Measurements from ENCODE around the gene ARMC10. TPM values are rescaled to one million over a fixed set of nuclear protein-coding genes. Genes with fewer than 3 reads are reported as not detected.
"Not testable (repeated sequence)": the region's sequence is repeated elsewhere in the genome, so short reads cannot be mapped to it uniquely, and the experiment has no call there.

The ARMC10 gene
- total RNA-seq, 1 donor from 2014 or later, result 27.5 TPM

DNA sequence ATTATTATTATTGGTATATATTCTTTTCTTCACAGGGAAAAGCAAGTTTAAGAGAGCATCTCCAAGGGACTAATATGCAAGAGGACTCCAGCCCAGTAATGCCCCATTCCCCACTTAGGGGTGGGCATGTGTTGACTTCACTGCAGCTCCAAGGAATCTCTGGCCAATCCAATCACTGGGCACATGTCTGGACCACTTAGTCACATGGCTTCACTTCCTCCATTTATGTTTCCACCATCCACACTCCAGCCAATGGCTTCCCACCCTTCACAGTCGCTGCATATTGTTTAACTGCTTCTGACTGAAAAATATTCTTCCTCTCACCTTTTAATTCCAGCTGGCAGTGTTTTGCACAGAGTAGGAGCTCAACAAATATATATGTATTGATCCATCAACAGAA lies 43.9 kb upstream of the ARMC10 start:
- H3K4me1 Mint-ChIP-seq (ENCODE audit: low read depth, unreplicated experiment), result peaks cover 1% of the 10 kb centered on the region
- no peaks in the 10 kb centered on the region for H3K4me1 ChIP-seq (ENCODE audit: insufficient read depth, low read length)
- H3K27me3 Mint-ChIP-seq (ENCODE audit: low read depth, unreplicated experiment), result no peaks in the 10 kb centered on the region
- H4K20me1 ChIP-seq (ENCODE audit: insufficient read depth, low read length), result no peaks in the 10 kb centered on the region
- H3K9ac ChIP-seq (ENCODE audit: low read length), result no peak overlapping the region
- no peaks in the 10 kb centered on the region for H3K9me3 ChIP-seq (ENCODE audit: insufficient read depth, low read depth, low read length)
- no peak overlapping the region for H3K27ac ChIP-seq (ENCODE audit: low read depth, low read length)
- no peaks in the 10 kb centered on the region for H3K27me3 ChIP-seq (ENCODE audit: insufficient read depth, low read length)
- no peak overlapping the region for H3K4me3 ChIP-seq (ENCODE audit: insufficient read depth, low read depth, low read length)
- no peak for TF ChIP-seq EZH2 (IDR thresholded peaks at IDR 0.05; ENCODE audit: insufficient read depth, low read length)
- TF ChIP-seq, protein P1, sequence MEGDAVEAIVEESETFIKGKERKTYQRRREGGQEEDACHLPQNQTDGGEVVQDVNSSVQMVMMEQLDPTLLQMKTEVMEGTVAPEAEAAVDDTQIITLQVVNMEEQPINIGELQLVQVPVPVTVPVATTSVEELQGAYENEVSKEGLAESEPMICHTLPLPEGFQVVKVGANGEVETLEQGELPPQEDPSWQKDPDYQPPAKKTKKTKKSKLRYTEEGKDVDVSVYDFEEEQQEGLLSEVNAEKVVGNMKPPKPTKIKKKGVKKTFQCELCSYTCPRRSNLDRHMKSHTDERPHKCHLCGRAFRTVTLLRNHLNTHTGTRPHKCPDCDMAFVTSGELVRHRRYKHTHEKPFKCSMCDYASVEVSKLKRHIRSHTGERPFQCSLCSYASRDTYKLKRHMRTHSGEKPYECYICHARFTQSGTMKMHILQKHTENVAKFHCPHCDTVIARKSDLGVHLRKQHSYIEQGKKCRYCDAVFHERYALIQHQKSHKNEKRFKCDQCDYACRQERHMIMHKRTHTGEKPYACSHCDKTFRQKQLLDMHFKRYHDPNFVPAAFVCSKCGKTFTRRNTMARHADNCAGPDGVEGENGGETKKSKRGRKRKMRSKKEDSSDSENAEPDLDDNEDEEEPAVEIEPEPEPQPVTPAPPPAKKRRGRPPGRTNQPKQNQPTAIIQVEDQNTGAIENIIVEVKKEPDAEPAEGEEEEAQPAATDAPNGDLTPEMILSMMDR (IDR thresholded peaks at IDR 0.05; ENCODE audit: insufficient read depth, low read depth, low read length), result no peak
- no peak for FAIRE-seq
- no peak overlapping the region for H3K4me3 Mint-ChIP-seq (ENCODE audit: unreplicated experiment)
- H3K36me3 Mint-ChIP-seq (ENCODE audit: low read depth, unreplicated experiment), result peaks cover 1% of the 10 kb centered on the region
- DNase-seq (ENCODE audit: low read depth), result no peak
- H3K9me3 Mint-ChIP-seq (ENCODE audit: unreplicated experiment), result peaks cover 2% of the 10 kb centered on the region
- no peak overlapping the region for H2AFZ ChIP-seq (ENCODE audit: low read depth, low read length)
- no peaks in the 10 kb centered on the region for H3K79me2 ChIP-seq (ENCODE audit: insufficient read depth, low read length)
- H3K4me2 ChIP-seq (ENCODE audit: low read length), result no peak overlapping the region
- H3K27ac Mint-ChIP-seq (ENCODE audit: unreplicated experiment), result no peak overlapping the region
- H3K36me3 ChIP-seq (ENCODE audit: insufficient read depth, low read length), result no peaks in the 10 kb centered on the region

DNA sequence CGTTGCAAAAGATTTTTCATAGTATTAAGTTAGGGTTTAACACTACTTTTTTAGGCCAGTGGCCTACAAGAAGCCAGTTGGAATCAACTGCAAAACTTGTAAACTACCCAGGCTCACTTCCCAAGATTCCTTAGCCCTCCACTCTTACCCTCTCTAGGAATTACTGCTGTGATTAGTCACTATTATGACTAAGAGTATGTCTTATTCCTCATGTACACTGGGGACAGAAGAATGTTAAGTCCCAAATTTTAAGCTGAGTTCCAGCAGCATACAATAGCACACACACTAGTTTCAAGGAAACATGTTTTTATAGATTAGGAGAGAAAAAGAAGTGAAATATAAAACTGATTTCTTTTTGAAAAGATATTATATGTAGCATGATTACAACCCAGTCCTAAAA lies 43.2 kb upstream of the ARMC10 start:
- peaks cover 1% of the 10 kb centered on the region for H3K4me1 Mint-ChIP-seq (ENCODE audit: low read depth, unreplicated experiment)
- H3K36me3 Mint-ChIP-seq (ENCODE audit: low read depth, unreplicated experiment), result peaks cover 1% of the 10 kb centered on the region
- peak; percentile 17 for DNase-seq (ENCODE audit: low read depth)
- no peaks in the 10 kb centered on the region for H4K20me1 ChIP-seq (ENCODE audit: insufficient read depth, low read length)
- no peaks in the 10 kb centered on the region for H3K27me3 ChIP-seq (ENCODE audit: insufficient read depth, low read length)
- no peak for TF ChIP-seq EZH2 (IDR thresholded peaks at IDR 0.05; ENCODE audit: insufficient read depth, low read length)
- TF ChIP-seq, protein P1 (IDR thresholded peaks at IDR 0.05; ENCODE audit: insufficient read depth, low read depth, low read length), result no peak
- H3K4me3 ChIP-seq (ENCODE audit: insufficient read depth, low read depth, low read length), result no peak overlapping the region
- peaks cover 2% of the 10 kb centered on the region for H3K9me3 Mint-ChIP-seq (ENCODE audit: unreplicated experiment)
- no peak overlapping the region for H3K27ac ChIP-seq (ENCODE audit: low read depth, low read length)
- no peak overlapping the region for H3K4me3 Mint-ChIP-seq (ENCODE audit: unreplicated experiment)
- FAIRE-seq, result no peak
- no peak overlapping the region for H3K4me2 ChIP-seq (ENCODE audit: low read length)
- H2AFZ ChIP-seq (ENCODE audit: low read depth, low read length), result no peak overlapping the region
- no peak overlapping the region for H3K9ac ChIP-seq (ENCODE audit: low read length)
- H3K4me1 ChIP-seq (ENCODE audit: insufficient read depth, low read length), result no peaks in the 10 kb centered on the region
- H3K79me2 ChIP-seq (ENCODE audit: insufficient read depth, low read length), result no peaks in the 10 kb centered on the region
- no peaks in the 10 kb centered on the region for H3K27me3 Mint-ChIP-seq (ENCODE audit: low read depth, unreplicated experiment)
- no peak overlapping the region for H3K27ac Mint-ChIP-seq (ENCODE audit: unreplicated experiment)
- no peaks in the 10 kb centered on the region for H3K9me3 ChIP-seq (ENCODE audit: insufficient read depth, low read depth, low read length)
- no peaks in the 10 kb centered on the region for H3K36me3 ChIP-seq (ENCODE audit: insufficient read depth, low read length)

DNA sequence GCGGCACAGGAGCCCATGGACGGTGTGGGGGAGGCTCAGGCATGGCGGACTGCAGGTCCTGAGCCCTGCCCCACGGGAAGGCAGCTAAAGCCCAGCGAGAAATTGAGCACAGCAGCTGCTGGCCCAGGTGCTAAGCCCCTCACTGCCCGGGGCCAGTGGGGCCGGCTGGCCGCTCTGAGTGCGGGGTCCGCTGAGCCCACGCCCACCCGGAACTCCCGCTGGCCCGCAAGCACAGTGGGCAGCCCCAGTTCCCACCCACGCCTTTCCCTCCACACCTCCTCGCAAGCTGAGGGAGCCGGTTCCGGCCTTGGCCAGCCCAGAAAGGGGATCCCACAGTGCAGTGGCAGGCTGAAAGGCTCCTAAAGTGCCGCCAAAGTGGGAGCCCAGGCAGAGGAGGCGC lies 40.6 kb upstream of the ARMC10 start:
- not testable (repeated sequence) for H3K36me3 ChIP-seq (ENCODE audit: insufficient read depth, low read length); H3K27ac ChIP-seq (ENCODE audit: low read depth, low read length); H3K9me3 Mint-ChIP-seq (ENCODE audit: unreplicated experiment); H3K36me3 Mint-ChIP-seq (ENCODE audit: low read depth, unreplicated experiment); H3K79me2 ChIP-seq (ENCODE audit: insufficient read depth, low read length); H3K4me2 ChIP-seq (ENCODE audit: low read length); H3K4me3 ChIP-seq (ENCODE audit: insufficient read depth, low read depth, low read length); H4K20me1 ChIP-seq (ENCODE audit: insufficient read depth, low read length); H3K27me3 ChIP-seq (ENCODE audit: insufficient read depth, low read length); H3K27me3 Mint-ChIP-seq (ENCODE audit: low read depth, unreplicated experiment); H3K27ac Mint-ChIP-seq (ENCODE audit: unreplicated experiment); FAIRE-seq; DNase-seq (ENCODE audit: low read depth); H3K4me3 Mint-ChIP-seq (ENCODE audit: unreplicated experiment); H2AFZ ChIP-seq (ENCODE audit: low read depth, low read length); H3K9ac ChIP-seq (ENCODE audit: low read length); H3K4me1 ChIP-seq (ENCODE audit: insufficient read depth, low read length); H3K4me1 Mint-ChIP-seq (ENCODE audit: low read depth, unreplicated experiment); H3K9me3 ChIP-seq (ENCODE audit: insufficient read depth, low read depth, low read length)

Measured in astrocyte (in vitro differentiated cells and primary cell).